Subcutaneous adipose tissue (tissue), 4 donors: Measurements from ENCODE around the gene GABRG3. TPM values are rescaled to one million over a fixed set of nuclear protein-coding genes. Genes with fewer than 3 reads are reported as not detected.

ENCODE experiments used
- total RNA-seq, 4 donors: library from RNA; depleted of rRNA; stranded (reverse); fragments of >200 nt; gene quantifications; one replicate each; pipeline ENCODE4 v1.1.0, GENCODE V29; 2016
- TF ChIP-seq, protein P1 (sequence below): fragments of 450-650 bp; IDR thresholded peaks from one replicate; pipeline ENCODE4 v1.5.1; 2016; ENCODE audit warnings: low read depth, mild to moderate bottlenecking, control low read depth, antibody characterized with exemption, moderate library complexity

GABRG3 gene
- total RNA-seq, 4 donors from 2014 or later, result not detected

DNA sequence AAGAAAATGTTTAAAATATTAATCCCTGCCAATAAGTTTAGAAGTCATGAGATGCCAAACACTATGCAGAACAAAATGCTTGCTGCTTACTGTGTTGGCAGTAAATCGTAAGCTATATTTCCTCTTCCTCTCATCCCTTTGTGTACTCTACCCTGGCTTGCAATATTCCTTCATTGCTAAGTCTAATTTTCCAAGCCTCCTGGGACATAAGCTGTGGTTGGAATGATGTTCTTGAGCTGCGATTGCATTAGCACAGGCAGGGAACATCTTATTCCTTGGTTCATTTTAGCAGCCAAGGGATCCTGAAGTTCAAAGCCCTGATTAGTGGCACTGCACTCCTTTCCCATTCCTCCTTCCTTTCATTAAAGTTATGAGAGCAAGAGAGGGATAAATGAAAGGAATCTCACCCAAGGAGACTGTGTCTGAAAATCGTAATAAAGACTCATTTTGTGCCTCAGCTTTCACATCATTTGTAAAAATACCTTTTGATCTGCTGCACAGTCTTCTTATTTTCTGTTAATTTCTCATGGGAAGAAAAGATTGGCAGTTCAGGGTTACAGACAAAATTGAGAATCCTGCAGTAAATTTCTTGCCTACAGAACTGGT lies 592.9 kb downstream of the GABRG3 start:
- TF ChIP-seq, protein P1, sequence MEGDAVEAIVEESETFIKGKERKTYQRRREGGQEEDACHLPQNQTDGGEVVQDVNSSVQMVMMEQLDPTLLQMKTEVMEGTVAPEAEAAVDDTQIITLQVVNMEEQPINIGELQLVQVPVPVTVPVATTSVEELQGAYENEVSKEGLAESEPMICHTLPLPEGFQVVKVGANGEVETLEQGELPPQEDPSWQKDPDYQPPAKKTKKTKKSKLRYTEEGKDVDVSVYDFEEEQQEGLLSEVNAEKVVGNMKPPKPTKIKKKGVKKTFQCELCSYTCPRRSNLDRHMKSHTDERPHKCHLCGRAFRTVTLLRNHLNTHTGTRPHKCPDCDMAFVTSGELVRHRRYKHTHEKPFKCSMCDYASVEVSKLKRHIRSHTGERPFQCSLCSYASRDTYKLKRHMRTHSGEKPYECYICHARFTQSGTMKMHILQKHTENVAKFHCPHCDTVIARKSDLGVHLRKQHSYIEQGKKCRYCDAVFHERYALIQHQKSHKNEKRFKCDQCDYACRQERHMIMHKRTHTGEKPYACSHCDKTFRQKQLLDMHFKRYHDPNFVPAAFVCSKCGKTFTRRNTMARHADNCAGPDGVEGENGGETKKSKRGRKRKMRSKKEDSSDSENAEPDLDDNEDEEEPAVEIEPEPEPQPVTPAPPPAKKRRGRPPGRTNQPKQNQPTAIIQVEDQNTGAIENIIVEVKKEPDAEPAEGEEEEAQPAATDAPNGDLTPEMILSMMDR, result no peak

DNA sequence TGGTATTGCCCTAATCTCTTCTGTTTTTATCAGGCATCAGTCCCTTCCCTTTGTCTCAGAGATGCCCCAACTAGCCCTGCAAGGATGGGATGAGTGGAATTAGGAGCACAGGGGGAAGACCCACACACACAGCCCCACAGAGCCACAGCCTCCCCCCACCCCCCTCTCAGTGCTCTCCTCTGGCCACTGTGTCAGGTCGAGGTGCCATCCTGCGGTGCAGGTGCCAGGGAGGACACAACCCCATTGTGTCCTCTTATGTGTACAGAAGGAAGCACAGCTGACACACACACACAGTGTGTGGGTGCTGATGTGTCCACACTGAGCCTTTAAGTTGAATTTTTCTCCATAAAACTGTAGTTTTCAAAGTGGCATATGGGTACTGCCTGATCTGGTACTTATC lies 593.7 kb downstream of the GABRG3 start:
- TF ChIP-seq, protein P1, result no peak

DNA sequence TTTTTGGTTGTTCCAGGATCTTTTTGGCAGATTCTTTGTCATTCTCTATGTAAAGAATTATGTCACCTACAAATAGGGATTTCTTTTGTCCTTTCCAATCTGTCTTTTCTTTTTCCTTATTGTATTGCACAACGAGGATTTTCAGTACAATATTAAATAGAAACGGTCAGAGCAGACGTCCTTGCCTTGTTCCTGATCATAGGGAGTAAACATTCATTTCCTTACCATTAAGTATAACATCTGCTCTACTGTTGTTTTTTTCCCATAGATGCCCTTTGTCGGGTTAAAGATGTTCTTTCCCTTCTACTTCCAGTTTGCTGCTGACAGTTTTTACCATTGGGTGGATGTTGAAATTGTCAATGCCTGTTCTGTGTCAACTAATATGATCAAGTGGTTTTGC lies 599.8 kb downstream of the GABRG3 start:
- TF ChIP-seq, protein P1, result no peak

DNA sequence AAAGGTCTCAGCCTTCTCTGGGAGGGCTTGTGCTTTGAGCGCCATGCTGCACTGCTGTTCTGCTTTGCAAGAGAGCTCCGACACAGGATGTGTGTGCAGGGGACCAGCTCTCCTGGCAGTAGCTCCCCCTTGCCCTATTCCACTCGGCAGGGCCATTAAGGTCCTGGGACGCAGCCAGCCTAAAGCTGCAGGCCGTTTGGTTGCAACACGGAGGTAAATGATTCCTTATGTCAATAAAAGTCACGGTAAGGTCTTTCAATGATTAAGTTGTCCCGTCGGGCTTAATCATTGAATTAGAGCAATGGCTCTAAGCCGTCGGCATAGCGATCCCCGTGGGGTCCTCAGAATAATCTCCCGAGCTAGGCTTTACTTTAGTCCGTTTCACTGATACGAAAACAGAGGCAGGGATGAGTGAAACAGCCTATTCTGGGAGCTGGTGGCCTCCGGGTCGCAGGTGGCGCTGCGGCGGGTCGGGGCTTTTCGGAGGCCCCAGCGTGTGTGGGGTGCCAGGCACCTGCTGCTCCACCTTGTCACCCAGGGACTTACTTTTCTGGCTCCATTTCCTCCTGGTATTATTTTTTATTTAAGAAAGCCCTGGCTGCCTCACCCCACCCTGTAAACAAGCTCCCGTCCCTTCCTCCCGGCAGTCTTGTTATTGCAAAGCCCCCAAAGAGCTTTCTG lies 603.0 kb downstream of the GABRG3 start:
- TF ChIP-seq, protein P1, result no peak

DNA sequence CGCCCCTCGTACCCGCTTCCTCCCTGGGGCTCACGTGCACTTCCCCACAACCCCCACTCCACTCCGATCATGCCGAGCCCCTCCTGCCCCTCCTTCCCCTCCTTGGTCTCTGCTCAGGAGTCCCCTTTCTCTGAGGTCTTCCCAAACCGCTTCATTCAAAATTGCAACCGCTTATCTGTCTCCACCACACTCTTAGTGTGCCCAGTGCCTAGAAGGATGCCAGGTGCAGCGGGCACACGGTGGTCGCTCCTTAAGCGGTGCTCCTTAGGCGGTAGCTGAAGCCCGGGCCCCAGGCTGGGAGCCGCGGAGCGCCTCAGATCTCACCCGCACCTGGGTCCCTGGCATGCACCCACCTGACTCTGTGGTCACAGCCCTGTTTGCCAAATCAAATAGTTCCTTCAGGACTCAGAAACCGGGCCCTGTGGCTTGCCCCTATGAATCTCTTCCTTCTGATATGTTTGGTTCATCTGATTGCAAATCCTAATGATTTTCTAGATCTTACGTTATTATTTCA lies 603.6 kb downstream of the GABRG3 start:
- TF ChIP-seq, protein P1, result no peak

DNA sequence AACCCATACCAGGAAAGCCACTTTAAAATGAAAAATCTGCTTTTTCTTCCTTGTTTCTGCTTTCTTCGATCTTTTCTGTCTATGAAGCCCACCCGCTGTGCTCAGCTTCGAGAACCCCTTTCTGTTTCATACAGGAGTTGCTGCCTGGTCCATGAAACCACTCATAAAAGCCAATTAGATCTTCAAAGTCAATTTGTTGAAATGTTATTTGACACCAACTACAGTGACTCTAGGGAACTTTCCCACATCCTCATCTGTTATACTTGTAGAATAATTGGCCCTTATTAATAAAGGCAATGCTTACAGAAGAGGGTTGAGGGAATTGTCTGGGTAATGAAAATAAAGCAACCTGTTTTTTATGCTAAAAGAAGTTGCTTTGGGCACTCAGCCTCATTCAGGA lies 604.5 kb downstream of the GABRG3 start:
- TF ChIP-seq, protein P1, result no peak

DNA sequence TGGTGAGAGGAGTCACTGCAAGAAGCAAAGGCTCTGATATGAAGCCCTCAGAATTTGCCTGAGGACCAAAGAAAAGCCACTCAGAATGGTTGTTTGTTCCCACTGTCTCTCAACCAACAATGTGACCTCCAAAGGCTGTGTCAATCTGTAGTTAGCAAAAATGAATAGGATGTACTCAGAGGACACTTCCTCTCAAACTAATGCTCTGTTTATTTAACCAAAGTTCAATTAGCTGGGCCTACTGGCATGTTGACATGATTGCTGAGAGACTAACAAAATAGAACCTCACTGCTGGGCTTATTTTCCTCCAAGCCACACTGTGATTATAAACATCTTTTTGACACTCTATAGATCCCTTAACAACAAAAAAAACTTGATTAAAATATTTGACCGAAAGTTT lies 605.6 kb downstream of the GABRG3 start:
- TF ChIP-seq, protein P1, result no peak
